Neuron (in vitro differentiated cells): Measurements from ENCODE around the gene CEACAM18.
"Not testable (repeated sequence)": the region's sequence is repeated elsewhere in the genome, so short reads cannot be mapped to it uniquely, and the experiment has no call there.

Source experiments
- H2AFZ ChIP-seq: one replicate; pipeline ENCODE4 v1.6.1; 2013; ENCODE audit warnings: low read depth, mild to moderate bottlenecking, inconsistent platforms, low read length, moderate library complexity
- H3K27me3 ChIP-seq: one replicate; pipeline ENCODE4 v1.6.1; 2013; ENCODE audit warnings: low read length; ENCODE audit not compliant: insufficient read depth
- H3K36me3 ChIP-seq: one replicate; pipeline ENCODE4 v1.6.1; 2013; ENCODE audit warnings: low read length; ENCODE audit not compliant: insufficient read depth
- H3K4me1 ChIP-seq: one replicate; pipeline ENCODE4 v1.6.1; 2013; ENCODE audit warnings: low read length; ENCODE audit not compliant: insufficient read depth
- H3K4me3 ChIP-seq: 2 replicates; pipeline ENCODE4 v1.5.1; 2013; ENCODE audit warnings: mild to moderate bottlenecking, low read length, moderate library complexity
- H3K9me3 ChIP-seq: one replicate; pipeline ENCODE4 v1.6.1; 2013; ENCODE audit warnings: low read length

Gene CEACAM18

DNA sequence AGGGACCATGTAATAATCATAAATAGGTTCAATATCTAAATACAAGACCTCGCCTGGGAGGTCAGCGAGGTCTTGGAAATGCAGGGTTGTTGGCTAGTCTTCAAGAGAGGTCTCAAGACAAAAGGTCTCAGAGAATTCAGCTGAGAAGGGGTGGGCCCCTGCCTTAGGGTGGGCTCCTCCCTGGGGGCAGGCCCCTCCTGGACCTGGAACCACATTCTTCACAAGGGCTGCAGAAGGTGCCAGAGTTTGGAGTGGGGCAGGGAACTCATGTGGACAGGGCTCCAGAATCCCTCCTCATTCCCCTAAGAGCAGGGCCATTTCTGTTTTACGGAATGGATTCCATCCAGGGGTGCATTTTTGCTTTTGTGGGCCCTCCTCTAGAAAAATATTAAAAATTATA lies 10.2 kb downstream of the CEACAM18 start:
- no peaks in the 10 kb centered on the region for H3K4me1 ChIP-seq
- H3K36me3 ChIP-seq = no peaks in the 10 kb centered on the region
- no peak overlapping the region for H3K4me3 ChIP-seq
- H3K27me3 ChIP-seq = peaks cover 2% of the 10 kb centered on the region
- H2AFZ ChIP-seq = no peak overlapping the region
- H3K9me3 ChIP-seq = no peaks in the 10 kb centered on the region

DNA sequence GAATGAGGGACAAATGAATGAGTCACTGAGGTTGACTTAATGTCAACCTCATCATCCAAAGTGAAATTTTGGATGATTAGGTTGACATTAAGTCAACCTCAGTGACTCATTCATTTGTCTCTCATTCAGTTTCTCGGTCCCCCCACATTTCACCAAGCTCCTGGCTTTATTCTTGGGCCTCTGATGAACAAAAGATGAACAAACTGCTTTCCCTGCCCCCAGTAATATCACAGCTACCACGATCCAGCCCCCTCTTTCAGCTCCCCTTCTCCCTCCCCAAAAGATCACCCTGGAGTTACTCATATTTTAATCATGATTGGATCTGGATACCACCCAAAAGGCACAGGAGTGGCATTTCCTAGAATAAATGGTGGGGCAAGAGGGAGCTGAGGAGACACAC lies 10.8 kb downstream of the CEACAM18 start:
- H3K9me3 ChIP-seq = no peaks in the 10 kb centered on the region
- H3K27me3 ChIP-seq = peaks cover 2% of the 10 kb centered on the region
- no peaks in the 10 kb centered on the region for H3K4me1 ChIP-seq
- no peaks in the 10 kb centered on the region for H3K36me3 ChIP-seq
- no peak overlapping the region for H2AFZ ChIP-seq
- H3K4me3 ChIP-seq = no peak overlapping the region

DNA sequence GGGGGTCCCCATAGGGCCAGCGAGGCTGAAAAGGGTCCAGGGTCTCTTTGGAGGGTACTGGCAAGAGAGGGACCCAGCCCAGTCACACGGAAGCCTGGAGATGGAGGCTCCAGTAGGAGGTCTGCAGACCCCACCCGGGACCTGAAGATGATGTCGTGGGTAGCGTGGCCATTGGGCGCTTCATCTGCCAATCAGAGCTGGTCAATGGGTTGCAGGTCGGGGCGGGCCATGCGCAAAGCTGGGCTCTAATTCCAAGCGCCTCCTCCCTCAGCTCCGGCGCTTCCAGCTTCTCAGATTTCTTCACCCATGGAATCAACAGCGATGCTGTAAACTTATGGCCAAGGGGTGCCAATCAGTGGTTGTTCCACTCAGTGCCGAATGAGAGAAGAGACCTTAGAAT lies 12.3 kb downstream of the CEACAM18 start:
- no peaks in the 10 kb centered on the region for H3K4me1 ChIP-seq
- peaks cover 2% of the 10 kb centered on the region for H3K27me3 ChIP-seq
- no peak overlapping the region for H2AFZ ChIP-seq
- H3K4me3 ChIP-seq = no peak overlapping the region
- no peaks in the 10 kb centered on the region for H3K9me3 ChIP-seq
- no peaks in the 10 kb centered on the region for H3K36me3 ChIP-seq

DNA sequence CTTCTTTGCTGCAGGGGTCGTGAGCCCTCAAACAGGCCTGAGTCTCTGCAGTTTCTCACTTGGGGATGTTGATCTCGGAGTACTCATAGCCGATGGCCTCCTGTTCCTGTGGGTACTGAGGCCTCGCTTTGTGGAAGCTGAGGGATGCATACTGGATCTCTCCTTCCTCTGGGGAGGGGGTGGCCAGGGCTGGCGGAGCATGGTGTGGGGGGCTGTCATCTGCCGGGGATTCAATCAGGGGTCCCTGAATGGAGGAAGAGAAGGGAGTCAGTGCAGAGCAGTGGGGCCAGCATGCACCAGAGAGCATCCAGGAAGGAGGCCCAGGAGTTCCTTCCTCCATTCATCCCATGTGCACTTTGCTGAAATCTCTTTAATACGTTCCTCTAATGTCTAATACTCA lies 13.2 kb downstream of the CEACAM18 start:
- Histone ChIP-seq H3K27me3 (peaks cover 4% of the 10 kb centered on the region), H3K4me1 (no peaks in the 10 kb centered on the region), H2AFZ (no peak overlapping the region), H3K36me3 (no peaks in the 10 kb centered on the region), H3K4me3 (no peak overlapping the region), H3K9me3 (no peaks in the 10 kb centered on the region)

DNA sequence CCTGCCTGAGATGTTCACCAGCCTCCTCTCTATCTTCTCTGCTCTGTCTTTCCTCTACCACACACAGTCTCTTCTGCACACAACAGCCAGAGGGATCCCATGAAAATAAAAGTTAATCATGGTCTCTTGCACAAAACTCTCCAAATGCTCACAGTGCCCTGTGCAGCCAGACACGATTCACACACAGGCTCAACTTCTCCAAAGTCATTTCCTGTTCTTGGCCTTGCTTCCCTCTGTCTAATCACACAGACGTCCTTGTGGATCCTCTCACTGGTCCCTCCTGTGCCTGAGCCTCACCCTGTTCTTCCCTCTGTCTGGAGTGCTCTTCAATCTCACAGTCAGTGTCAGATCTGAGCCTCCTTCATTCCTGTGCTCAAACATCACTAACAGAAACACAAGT lies 15.4 kb downstream of the CEACAM18 start:
- Histone ChIP-seq H3K4me1 (no peaks in the 10 kb centered on the region), H3K36me3 (no peaks in the 10 kb centered on the region), H3K4me3 (no peak overlapping the region), H3K9me3 (no peaks in the 10 kb centered on the region), H2AFZ (no peak overlapping the region), H3K27me3 (peaks cover 6% of the 10 kb centered on the region)

DNA sequence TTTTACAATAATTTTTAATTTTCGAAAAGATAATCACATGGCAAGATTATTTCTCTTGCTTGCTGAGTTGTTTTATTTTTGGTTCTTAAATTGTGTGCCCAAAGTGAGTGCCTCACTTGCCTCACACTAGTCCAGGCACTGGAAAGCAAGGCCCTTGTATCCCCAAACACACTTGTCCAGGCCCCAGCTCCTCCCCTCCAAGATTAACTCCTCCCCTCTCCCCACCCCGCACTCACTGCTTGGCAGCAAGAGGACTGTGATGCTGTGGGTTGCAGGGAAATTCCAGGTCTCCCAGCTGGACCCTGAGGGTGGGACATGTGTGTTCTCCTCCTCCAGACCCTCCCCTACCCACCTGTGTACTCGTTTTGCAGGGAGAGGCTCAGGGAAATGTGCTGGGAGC lies 19.3 kb downstream of the CEACAM18 start:
- no peaks in the 10 kb centered on the region for H3K9me3 ChIP-seq
- no peak overlapping the region for H3K4me3 ChIP-seq
- H2AFZ ChIP-seq = no peak overlapping the region
- no peaks in the 10 kb centered on the region for H3K4me1 ChIP-seq
- H3K27me3 ChIP-seq = peaks cover 18% of the 10 kb centered on the region
- no peaks in the 10 kb centered on the region for H3K36me3 ChIP-seq

DNA sequence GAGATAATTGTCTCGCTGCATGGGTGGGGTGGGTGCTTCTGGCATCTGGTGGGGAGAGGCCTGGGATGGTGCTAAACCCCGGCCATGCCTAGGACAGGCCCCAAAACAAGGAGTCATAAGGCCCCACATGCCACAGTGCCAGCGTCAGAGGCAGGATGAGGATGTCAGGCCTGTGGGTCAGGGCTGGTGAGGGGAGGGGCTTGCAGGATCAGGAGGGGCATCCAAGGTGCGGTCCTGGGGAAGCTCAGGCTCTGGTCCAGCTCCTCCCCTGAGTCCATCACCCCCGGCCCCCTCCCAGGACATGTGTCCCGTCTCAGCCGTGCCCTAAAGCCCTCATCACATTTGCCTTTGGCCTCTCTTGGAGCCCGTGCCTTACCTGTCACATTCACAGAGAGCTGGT lies 22.6 kb downstream of the CEACAM18 start:
- not testable (repeated sequence) for H3K36me3 ChIP-seq, H2AFZ ChIP-seq, H3K4me1 ChIP-seq, H3K4me3 ChIP-seq, H3K9me3 ChIP-seq
- H3K27me3 ChIP-seq = peaks cover 26% of the 10 kb centered on the region

DNA sequence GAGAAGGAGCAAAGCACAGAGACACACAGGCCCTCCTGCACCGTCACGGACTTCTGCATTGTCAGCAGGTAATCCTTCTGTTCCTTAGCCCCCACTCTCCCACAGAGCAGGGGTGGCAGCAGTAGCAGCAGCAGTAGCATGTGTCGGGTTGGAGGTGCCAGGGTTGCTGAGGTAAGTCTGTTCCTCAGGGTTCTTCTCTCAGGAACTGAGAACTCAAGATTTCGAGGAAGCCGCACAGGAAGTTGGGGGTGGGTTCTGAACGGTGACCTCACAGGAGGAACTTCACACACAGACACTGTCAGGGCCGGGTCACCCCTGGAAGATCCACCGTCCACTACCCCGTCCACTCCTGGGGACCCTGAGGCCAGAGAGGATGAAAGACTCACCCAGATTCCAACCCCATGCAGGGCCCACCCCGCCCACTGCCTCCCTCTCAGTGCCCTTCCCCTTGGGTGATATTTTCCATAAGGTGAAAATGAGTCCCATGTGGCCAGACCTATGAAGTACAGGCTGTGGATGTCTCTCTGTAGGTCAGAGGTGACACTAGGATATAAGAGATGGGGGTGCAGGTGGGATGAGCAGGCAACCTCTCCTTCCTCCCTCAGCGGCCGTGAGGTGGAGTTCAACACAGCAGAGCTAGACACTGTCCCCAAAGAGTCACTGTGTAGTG lies 23.4 kb downstream of the CEACAM18 start, which contains the start of gene SIGLEC12:
Gene SIGLEC12 (minus strand): TSS at position 207 of the 670 bp plus-strand sequence. CDS start 67 bp downstream, at position 140.
- no peaks in the 10 kb centered on the region for H3K4me1 ChIP-seq
- H3K27me3 ChIP-seq = peaks cover 24% of the 10 kb centered on the region
- no peaks in the 10 kb centered on the region for H3K9me3 ChIP-seq
- H2AFZ ChIP-seq = no peak within 1 kb of the TSS
- no peak within 1 kb of the TSS for H3K4me3 ChIP-seq
- H3K36me3 ChIP-seq = no peaks in the 10 kb centered on the region

DNA sequence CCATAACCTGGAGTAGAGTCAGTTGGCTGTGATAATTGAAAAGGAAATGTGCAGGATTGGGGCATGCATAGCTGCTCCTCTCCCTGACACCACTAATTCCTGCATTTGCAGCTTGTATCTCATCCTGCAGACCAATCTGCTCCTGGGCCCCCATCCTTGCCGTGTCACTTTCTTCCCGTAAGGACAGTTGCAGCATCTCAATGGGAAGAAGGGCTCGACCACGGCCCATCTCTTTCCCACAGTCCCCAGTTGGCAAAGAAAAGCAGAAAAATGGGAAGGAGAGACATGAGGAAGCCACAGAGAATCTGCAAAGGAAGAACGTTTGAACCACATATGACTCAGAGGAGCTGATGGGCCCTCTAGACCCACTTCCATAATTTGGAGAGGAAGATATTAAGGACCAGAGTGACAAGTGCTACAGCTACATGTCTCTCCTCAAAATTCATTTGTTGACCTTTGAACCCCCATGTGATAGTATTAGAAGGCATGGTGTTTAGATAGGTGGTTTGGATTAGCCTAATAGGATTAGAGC lies 25.0 kb downstream of the CEACAM18 start:
- no peaks in the 10 kb centered on the region for H3K36me3 ChIP-seq
- peaks cover 23% of the 10 kb centered on the region for H3K27me3 ChIP-seq
- no peaks in the 10 kb centered on the region for H3K9me3 ChIP-seq
- no peak overlapping the region for H2AFZ ChIP-seq
- no peaks in the 10 kb centered on the region for H3K4me1 ChIP-seq
- H3K4me3 ChIP-seq = no peak overlapping the region

DNA sequence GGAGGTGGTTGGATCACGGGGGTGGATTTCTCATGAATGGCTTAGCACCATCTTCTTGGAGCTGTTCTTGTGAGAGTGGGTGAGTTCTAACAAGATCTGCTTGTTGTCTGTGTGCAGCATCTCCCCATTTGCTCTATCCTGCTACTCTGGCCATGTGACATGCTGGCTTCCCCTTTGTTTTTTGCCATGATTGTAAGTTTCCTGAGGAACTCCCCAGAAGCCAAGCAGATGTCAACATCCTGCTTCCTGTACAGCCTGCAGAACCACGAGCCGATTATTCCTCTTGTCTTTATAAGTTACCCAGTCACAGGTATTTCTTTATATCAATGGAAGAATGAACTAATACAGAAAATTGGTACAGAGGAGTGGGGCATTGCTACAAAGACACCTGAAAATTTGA lies 25.6 kb downstream of the CEACAM18 start:
- H3K4me3 ChIP-seq = no peak overlapping the region

DNA sequence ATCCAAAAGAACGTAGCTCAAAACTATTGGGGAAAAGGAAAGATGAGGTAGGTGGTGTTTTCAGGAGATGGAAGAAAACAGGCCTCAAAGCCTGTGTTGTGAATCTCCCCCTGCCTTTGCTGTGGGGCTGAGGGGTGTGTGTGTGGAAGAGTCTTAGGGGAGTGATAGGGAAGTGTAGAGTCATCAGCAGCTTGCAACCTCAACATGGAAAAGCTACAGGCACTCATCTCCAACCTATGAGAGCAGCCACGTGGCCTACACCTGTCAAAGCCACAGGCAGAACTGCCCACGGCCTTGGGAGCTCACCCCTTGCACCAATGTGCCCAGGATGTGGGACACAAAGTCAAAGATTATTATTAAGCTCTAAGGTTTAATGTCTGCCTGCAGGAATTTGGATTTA lies 27.6 kb downstream of the CEACAM18 start:
- H3K9me3 ChIP-seq = no peaks in the 10 kb centered on the region
- no peaks in the 10 kb centered on the region for H3K4me1 ChIP-seq
- H3K36me3 ChIP-seq = no peaks in the 10 kb centered on the region
- no peak overlapping the region for H3K4me3 ChIP-seq
- peaks cover 26% of the 10 kb centered on the region for H3K27me3 ChIP-seq
- no peak overlapping the region for H2AFZ ChIP-seq

More for the DNA sequence above, 25.6 kb downstream of the CEACAM18 start:
- Histone ChIP-seq H3K27me3 (peaks cover 23% of the 10 kb centered on the region), H2AFZ (no peak overlapping the region), H3K9me3 (no peaks in the 10 kb centered on the region), H3K4me1 (no peaks in the 10 kb centered on the region), H3K36me3 (no peaks in the 10 kb centered on the region)

DNA sequence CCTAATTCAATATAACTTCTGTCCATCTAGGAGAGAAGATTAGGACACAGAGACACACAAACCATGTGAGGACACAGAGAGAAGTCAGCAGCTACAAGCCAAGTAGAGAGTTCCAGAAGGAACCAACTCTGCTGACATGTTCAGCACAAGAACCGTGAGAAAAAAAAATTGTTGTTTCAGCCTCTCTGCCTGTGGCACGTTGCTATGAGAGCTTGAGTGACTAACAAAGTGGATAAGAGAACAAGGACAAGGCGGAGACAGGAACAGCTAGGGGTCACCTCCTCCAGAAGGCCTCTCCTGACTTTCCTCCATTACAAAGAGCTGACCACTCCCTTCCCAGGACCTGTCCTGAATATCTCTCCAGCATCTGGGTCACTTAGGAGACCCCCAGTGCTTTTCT lies 28.9 kb downstream of the CEACAM18 start:
- Histone ChIP-seq H3K4me3 (no peak overlapping the region), H3K36me3 (no peaks in the 10 kb centered on the region), H3K9me3 (no peaks in the 10 kb centered on the region), H3K27me3 (peaks cover 20% of the 10 kb centered on the region), H3K4me1 (no peaks in the 10 kb centered on the region), H2AFZ (no peak overlapping the region)

DNA sequence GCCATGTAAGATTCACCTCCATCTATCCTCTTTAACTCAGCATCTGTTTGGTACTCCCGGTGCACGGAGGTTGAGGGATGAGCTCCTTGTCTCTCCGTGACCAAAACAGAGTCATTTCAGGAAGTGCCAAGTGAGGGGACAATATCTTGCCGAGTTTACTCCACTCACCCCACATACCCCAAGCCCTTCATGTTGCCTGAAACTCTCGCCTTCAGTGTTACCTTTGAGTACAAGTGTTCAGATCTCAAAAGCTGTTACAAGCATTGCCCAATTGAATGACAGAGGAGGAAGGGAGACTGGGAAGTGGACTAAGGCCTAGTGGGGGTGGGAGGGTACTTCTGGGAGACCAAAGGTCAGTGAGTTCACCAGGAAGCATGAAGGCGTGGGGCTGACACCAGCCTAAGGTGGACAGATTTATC lies 29.3 kb downstream of the CEACAM18 start:
- peaks cover 16% of the 10 kb centered on the region for H3K27me3 ChIP-seq
- H3K9me3 ChIP-seq = no peaks in the 10 kb centered on the region
- no peaks in the 10 kb centered on the region for H3K4me1 ChIP-seq
- no peak overlapping the region for H2AFZ ChIP-seq
- H3K4me3 ChIP-seq = no peak overlapping the region
- H3K36me3 ChIP-seq = no peaks in the 10 kb centered on the region
